ENCODE data around the gene CSNK1A1L.

The CSNK1A1L gene

GRCh38 chr13:37107456-37107855, 2.0 kb upstream of the CSNK1A1L start:
- in situ Hi-C loops (cut with MboI; ENCODE audit: low sequenced_read_pairs) = no loop called here

GRCh38 chr13:37106642-37107041, 1.2 kb upstream of the CSNK1A1L start:
- in situ Hi-C loops (cut with MboI; ENCODE audit: low sequenced_read_pairs) = no loop called here

- in situ Hi-C loops (cut with MboI; ENCODE audit: low sequenced_read_pairs) = no loop called here
These were observed 2.6 kb downstream of the CSNK1A1L start for GRCh38 chr13:37102896-37103295.

GRCh38 chr13:37101201-37101600, 4.3 kb downstream of the CSNK1A1L start:
- in situ Hi-C loops (cut with MboI; ENCODE audit: low sequenced_read_pairs) = no loop called here

GRCh38 chr13:37100731-37101130, 4.7 kb downstream of the CSNK1A1L start:
- in situ Hi-C loops (cut with MboI; ENCODE audit: low sequenced_read_pairs) = no loop called here

GRCh38 chr13:37097076-37097475, 8.4 kb downstream of the CSNK1A1L start:
- in situ Hi-C loops (cut with MboI; ENCODE audit: low sequenced_read_pairs) = no loop called here

- in situ Hi-C loops (cut with MboI; ENCODE audit: low sequenced_read_pairs) = no loop called here
These were observed 10.6 kb downstream of the CSNK1A1L start for GRCh38 chr13:37094840-37095239.

GRCh38 chr13:37094099-37094498, 11.4 kb downstream of the CSNK1A1L start:
- in situ Hi-C loops (cut with MboI; ENCODE audit: low sequenced_read_pairs) = no loop called here

GRCh38 chr13:37091835-37092234, 13.6 kb downstream of the CSNK1A1L start:
- in situ Hi-C loops (cut with MboI; ENCODE audit: low sequenced_read_pairs) = no loop called here

- in situ Hi-C loops (cut with MboI; ENCODE audit: low sequenced_read_pairs) = no loop called here
These were observed 14.6 kb downstream of the CSNK1A1L start for GRCh38 chr13:37090912-37091311.

- in situ Hi-C loops (cut with MboI; ENCODE audit: low sequenced_read_pairs) = no loop called here
These were observed 16.0 kb downstream of the CSNK1A1L start for GRCh38 chr13:37089495-37089894.

- in situ Hi-C loops (cut with MboI; ENCODE audit: low sequenced_read_pairs) = no loop called here
These were observed 18.0 kb downstream of the CSNK1A1L start for GRCh38 chr13:37087486-37087885.

- in situ Hi-C loops (cut with MboI; ENCODE audit: low sequenced_read_pairs) = no loop called here
These were observed 19.9 kb downstream of the CSNK1A1L start for GRCh38 chr13:37085606-37086005.

- in situ Hi-C loops (cut with MboI; ENCODE audit: low sequenced_read_pairs) = no loop called here
These were observed 28.6 kb downstream of the CSNK1A1L start for GRCh38 chr13:37076818-37077217.

- in situ Hi-C loops (cut with MboI; ENCODE audit: low sequenced_read_pairs) = no loop called here
These were observed 30.3 kb downstream of the CSNK1A1L start for GRCh38 chr13:37075164-37075563.

GRCh38 chr13:37074703-37075102, 30.8 kb downstream of the CSNK1A1L start:
- in situ Hi-C loops (cut with MboI; ENCODE audit: low sequenced_read_pairs) = no loop called here

- in situ Hi-C loops (cut with MboI; ENCODE audit: low sequenced_read_pairs) = no loop called here
These were observed 33.4 kb downstream of the CSNK1A1L start for GRCh38 chr13:37072024-37072423.

GRCh38 chr13:37070956-37071355, 34.5 kb downstream of the CSNK1A1L start:
- in situ Hi-C loops (cut with MboI; ENCODE audit: low sequenced_read_pairs) = no loop called here

- in situ Hi-C loops (cut with MboI; ENCODE audit: low sequenced_read_pairs) = no loop called here
These were observed 35.2 kb downstream of the CSNK1A1L start for GRCh38 chr13:37070145-37070695.

GRCh38 chr13:37069597-37070103, 35.8 kb downstream of the CSNK1A1L start:
- in situ Hi-C loops (cut with MboI; ENCODE audit: low sequenced_read_pairs) = no loop called here

GRCh38 chr13:37068962-37069361, 36.5 kb downstream of the CSNK1A1L start:
- in situ Hi-C loops (cut with MboI; ENCODE audit: low sequenced_read_pairs) = no loop called here

GRCh38 chr13:37067874-37068273, 37.6 kb downstream of the CSNK1A1L start:
- in situ Hi-C loops (cut with MboI; ENCODE audit: low sequenced_read_pairs) = no loop called here

- in situ Hi-C loops (cut with MboI; ENCODE audit: low sequenced_read_pairs) = no loop called here
These were observed 39.5 kb downstream of the CSNK1A1L start for GRCh38 chr13:37065890-37066526.

Measured in hTERT RPE-1 (cell line).